Gastroesophageal sphincter (tissue), 3 donors: ENCODE measurements around the gene OR5AU1.

Experiments used
- EP300 ChIP-seq: sonication (generic); formaldehyde crosslinking; IDR thresholded peaks from one replicate; pipeline ENCODE4 v1.6.1; 2017; ENCODE audit warnings: antibody characterized with exemption, mild to moderate bottlenecking
- POLR2A ChIP-seq, 2 donors: fragments of 450-650 bp; IDR thresholded peaks; one replicate each; pipeline ENCODE4 v1.6.1; 2017; ENCODE audit warnings: antibody characterized with exemption in 2 of 2, mild to moderate bottlenecking in 2 of 2, moderate library complexity in 1 of 2
- POLR2AphosphoS5 ChIP-seq: sonication (generic); formaldehyde crosslinking; IDR thresholded peaks from one replicate; pipeline ENCODE4 v1.6.1; 2017; ENCODE audit warnings: antibody characterized with exemption
- TF ChIP-seq, protein P1 (sequence below), 4 experiments: fragments of 200-600 bp in 2 of 4; fragments of 450-650 bp in 2 of 4; sonication (generic) in 1 of 4; IDR thresholded peaks; one replicate each; pipeline ENCODE4 v1.5.1; 2017 to 2019; ENCODE audit warnings: antibody characterized with exemption in 4 of 4, mild to moderate bottlenecking in 2 of 4, moderate library complexity in 2 of 4

DNA sequence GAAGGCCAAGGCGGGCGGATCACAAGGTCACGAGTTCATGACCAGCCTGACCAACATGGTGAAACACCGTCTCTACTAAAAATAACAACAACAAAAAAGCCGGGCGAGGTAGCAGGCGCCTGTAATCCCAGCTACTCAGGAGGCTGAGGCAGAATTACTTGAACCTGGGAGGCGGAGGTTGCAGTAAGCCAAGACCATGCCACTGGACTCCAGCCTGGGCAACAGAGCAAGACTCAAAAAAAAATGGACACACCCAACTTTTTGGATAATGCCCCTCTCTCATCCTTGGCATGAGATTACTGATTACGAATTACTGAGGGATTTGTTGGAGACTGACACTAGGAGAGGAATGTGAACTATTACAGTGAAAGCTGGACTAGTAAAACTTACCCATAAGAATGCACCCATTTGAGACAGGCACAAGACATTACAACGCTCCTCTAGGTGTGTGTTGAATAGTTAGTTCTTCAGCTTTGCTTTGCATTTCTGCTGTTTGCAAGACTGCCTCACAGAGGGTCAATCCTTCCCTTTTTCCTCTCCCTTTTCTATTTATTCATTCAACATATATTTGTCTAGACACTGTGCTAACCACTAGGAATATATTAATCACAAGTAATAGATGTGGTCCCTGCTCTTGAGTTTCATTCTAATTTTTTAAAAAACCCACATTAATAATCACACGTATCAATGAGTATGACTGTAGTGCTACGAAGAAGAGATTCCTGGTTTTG is 46.0 kb upstream of the OR5AU1 start:
- TF ChIP-seq, protein P1, sequence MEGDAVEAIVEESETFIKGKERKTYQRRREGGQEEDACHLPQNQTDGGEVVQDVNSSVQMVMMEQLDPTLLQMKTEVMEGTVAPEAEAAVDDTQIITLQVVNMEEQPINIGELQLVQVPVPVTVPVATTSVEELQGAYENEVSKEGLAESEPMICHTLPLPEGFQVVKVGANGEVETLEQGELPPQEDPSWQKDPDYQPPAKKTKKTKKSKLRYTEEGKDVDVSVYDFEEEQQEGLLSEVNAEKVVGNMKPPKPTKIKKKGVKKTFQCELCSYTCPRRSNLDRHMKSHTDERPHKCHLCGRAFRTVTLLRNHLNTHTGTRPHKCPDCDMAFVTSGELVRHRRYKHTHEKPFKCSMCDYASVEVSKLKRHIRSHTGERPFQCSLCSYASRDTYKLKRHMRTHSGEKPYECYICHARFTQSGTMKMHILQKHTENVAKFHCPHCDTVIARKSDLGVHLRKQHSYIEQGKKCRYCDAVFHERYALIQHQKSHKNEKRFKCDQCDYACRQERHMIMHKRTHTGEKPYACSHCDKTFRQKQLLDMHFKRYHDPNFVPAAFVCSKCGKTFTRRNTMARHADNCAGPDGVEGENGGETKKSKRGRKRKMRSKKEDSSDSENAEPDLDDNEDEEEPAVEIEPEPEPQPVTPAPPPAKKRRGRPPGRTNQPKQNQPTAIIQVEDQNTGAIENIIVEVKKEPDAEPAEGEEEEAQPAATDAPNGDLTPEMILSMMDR (IDR thresholded peaks at IDR 0.05) = no peak
- TF ChIP-seq EP300 (no peak), POLR2A (IDR thresholded peaks at IDR 0.05) (no peak), POLR2AphosphoS5 (no peak)
